T-helper 17 cell (primary cell): Measurements from ENCODE around the gene SDK1. TPM values are rescaled to one million over a fixed set of nuclear protein-coding genes. Genes with fewer than 3 reads are reported as not detected.

Source experiments
- ATAC-seq: fragments of 150-1000 bp; cut with Tn5 transposase; 2 replicates; pipeline ENCODE4 v1.10.0; 2021; ENCODE audit warnings: mild to moderate bottlenecking, moderate library complexity
- DNase-seq, 3 donors: peaks; one replicate each; pipeline versions ENCODE4 v3.0.0 to v3.0.0-alpha.2; 2020 to 2021
- H3K9me3 ChIP-seq: one replicate; pipeline ENCODE4 v1.7.0; 2013; ENCODE audit warnings: low read length, mild to moderate bottlenecking; ENCODE audit not compliant: control insufficient read depth, poor library complexity, severe bottlenecking
- H3K27ac Mint-ChIP-seq: one replicate; pipeline ENCODE4 v1.8.0; 2022; ENCODE audit warnings: mild to moderate bottlenecking, moderate library complexity, mixed read lengths
- H3K27me3 Mint-ChIP-seq: one replicate; pipeline ENCODE4 v1.8.0; 2022; ENCODE audit warnings: mixed read lengths
- H3K36me3 Mint-ChIP-seq: one replicate; pipeline ENCODE4 v1.8.0; 2022; ENCODE audit warnings: low read depth, mixed read lengths
- H3K4me1 Mint-ChIP-seq: one replicate; pipeline ENCODE4 v1.8.0; 2022; ENCODE audit warnings: mild to moderate bottlenecking, mixed read lengths
- H3K4me3 Mint-ChIP-seq: one replicate; pipeline ENCODE4 v1.8.0; 2022; ENCODE audit warnings: mild to moderate bottlenecking, moderate library complexity, mixed read lengths
- total RNA-seq, 4 donors: library from RNA in 2 of 4; stranded (reverse) in 2 of 4; gene quantifications; one replicate each; pipeline ENCODE4 v1.2.3 and lab custom pipeline; 2022 to 2026

Gene SDK1
- total RNA-seq, 2 donors from 2014 or later = 0.12 to 0.13 TPM

DNA sequence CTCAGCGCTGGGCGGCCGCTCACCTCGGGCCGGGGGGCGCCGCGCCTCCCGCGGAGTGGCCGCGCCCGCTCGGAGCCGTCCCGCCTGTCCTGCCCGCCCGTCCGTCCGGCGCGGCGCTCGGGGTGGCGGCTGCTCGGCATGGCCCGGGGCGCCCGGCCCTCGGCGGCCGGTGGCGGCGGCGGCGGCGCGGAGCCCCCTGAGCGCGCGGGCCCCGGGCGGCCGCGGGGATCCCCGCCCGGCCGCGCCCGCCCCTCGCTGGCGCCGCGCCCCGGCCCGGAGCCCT lies 338 bp downstream of the SDK1 start:
- Mint-ChIP-seq H3K27me3 (peaks cover 42% of the 10 kb centered on the region), H3K36me3 (no peaks in the 10 kb centered on the region), H3K27ac (no peak overlapping the region), H3K4me1 (peaks cover 6% of the 10 kb centered on the region), H3K4me3 (no peak overlapping the region)
- ATAC-seq (no peak), DNase-seq (no peak)
- no peaks in the 10 kb centered on the region for H3K9me3 ChIP-seq

DNA sequence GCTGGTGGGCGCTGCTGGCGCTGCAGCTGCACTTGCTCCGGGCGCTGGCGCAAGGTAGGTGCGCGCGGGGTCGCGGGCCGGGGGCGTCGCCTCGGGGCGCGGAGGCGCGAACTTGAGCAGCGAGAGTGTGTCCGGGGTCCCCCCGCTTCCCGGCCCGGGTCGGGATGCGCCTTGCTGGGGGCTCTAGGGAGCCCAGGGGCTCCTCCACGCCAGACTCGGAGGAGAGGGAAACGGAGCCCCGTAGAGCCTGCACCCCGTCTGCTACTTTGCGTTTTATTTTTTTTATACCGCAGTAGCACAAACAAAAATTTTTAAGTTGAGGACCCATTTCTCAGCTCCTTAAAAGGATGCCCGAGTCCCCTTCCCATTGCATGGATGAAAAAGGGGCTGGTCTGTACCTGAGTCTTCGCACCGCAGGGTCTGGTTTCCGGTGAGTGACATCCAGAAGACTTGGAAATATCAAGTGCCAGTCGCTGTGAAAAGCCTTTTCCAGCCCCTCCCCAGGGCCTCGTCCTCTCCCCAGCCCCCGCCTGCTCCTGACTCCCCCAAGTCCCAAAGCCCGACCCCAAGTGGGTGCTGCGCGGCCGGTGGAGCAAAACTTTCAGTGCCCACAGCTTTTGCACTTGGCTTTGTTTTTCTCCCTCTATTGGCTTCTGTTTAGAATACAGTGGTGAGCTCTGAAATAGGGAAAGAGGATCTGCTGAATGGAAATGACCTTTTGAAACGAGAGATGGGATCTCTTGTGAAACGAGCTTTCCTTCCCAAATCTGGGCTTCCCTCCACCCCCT lies 973 bp downstream of the SDK1 start:
- H3K4me1 Mint-ChIP-seq = peaks cover 6% of the 10 kb centered on the region
- H3K27me3 Mint-ChIP-seq = peaks cover 46% of the 10 kb centered on the region
- peak overlapping the region; percentile 77 for H3K27ac Mint-ChIP-seq
- ATAC-seq (no peak), DNase-seq (no peak)
- H3K36me3 Mint-ChIP-seq = no peaks in the 10 kb centered on the region
- H3K4me3 Mint-ChIP-seq = peak overlapping the region; percentile 91
- H3K9me3 ChIP-seq = no peaks in the 10 kb centered on the region

DNA sequence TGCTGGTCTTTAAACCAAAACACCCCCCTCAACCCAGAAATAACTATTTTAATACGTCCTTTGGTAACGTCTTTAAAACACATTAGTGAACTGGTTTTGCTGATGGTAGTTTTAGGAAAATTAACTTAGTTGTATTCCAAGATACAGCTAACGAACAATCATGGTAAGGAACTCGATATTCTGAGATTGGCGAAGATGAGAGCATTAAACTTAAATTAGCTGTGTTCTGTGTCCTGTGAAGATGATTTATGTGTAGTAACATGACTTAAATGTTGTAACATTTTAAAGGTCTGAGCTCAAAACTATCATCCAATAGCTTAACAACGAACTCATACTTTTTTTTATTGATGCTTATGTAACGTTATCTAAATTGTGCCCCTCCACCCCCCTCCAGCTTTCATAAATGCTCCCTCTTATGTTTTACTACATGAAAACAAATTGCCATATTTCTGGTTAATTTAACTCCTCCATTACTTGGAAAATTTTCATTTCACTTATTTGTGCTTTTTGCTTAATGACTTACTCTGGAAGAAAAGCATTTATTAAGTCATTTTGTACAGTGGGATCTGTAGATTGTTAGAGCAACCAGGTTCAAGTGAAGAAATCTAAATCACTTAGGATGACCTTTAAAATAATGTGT lies 1.7 kb downstream of the SDK1 start:
- H3K9me3 ChIP-seq = no peaks in the 10 kb centered on the region
- Mint-ChIP-seq H3K4me3 (peak overlapping the region; percentile 91), H3K27me3 (peaks cover 49% of the 10 kb centered on the region), H3K27ac (peak overlapping the region; percentile 77), H3K4me1 (peaks cover 6% of the 10 kb centered on the region), H3K36me3 (no peaks in the 10 kb centered on the region)
- DNase-seq (no peak), ATAC-seq (no peak)

DNA sequence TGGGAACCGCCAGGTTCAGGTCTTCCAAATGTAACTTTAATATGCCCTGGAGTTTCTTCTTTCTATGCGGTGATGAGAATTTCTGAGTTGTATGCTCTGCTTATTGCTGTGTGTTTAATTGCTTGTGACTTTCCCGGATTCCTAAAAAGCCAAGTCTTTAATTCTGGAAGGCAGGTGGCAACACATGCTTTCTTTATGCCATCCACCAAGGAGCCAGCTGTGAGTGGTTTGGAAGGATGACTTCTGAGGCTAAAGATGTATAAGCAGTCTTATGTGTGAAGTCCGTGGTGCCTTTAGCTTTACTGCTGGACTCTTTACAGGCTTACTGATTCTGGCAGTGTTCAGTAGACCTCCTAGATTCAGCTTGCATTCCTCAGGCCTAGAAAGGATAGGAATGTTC lies 3.1 kb downstream of the SDK1 start:
- H3K9me3 ChIP-seq = no peaks in the 10 kb centered on the region
- Mint-ChIP-seq H3K27ac (no peak overlapping the region), H3K4me3 (no peak overlapping the region), H3K4me1 (peaks cover 6% of the 10 kb centered on the region), H3K36me3 (no peaks in the 10 kb centered on the region), H3K27me3 (peaks cover 57% of the 10 kb centered on the region)
- no peak for ATAC-seq
- DNase-seq = no peak

DNA sequence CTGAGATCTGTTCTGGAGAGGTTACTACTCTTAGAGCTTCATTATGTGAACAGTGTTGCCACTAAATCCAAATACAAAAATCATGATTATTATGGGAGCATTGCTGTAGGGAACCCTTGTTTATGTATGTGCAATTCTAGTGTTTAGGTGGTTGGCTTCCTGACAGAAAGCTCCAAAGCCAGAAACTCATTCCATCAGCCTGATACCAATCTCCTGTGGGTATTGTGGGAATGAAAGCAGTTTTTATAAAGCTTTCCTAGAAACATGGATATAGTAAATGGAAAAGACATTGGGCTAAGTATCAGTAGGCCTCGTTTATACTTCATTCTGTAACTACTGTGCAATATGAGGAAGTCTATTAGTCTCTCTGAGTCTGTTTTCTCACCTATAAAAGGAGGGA lies 6.4 kb downstream of the SDK1 start:
- Mint-ChIP-seq H3K27me3 (peaks cover 76% of the 10 kb centered on the region), H3K36me3 (no peaks in the 10 kb centered on the region)
- ATAC-seq = no peak

DNA sequence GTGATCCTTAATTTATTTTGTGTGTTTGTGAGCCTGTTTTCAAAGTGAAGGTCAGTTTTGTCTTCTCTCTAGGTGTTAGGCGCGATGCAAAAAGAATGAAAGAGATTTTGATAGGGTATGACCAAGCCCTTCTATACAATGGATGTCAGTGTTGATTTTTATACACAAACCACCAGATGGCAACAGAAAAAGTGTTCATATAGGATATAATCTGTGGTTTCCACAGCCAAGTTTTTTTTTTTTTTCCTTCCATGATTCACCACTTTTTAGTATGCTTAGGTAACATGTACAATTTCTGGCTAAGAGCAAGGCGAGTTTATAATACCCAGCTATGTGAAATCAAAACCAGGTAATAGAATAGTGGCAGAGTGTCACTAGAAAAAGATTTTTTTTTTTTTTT lies 8.1 kb downstream of the SDK1 start:
- H3K9me3 ChIP-seq = no peaks in the 10 kb centered on the region
- H3K27ac Mint-ChIP-seq = no peak overlapping the region
- peaks cover 79% of the 10 kb centered on the region for H3K27me3 Mint-ChIP-seq
- H3K36me3 Mint-ChIP-seq = no peaks in the 10 kb centered on the region
- H3K4me3 Mint-ChIP-seq = no peak overlapping the region
- no peaks in the 10 kb centered on the region for H3K4me1 Mint-ChIP-seq
- DNase-seq = no peak
- no peak for ATAC-seq

More for the DNA sequence above, 6.4 kb downstream of the SDK1 start:
- H3K4me1 Mint-ChIP-seq = peaks cover 2% of the 10 kb centered on the region
- H3K4me3 Mint-ChIP-seq = no peak overlapping the region
- no peak overlapping the region for H3K27ac Mint-ChIP-seq
- no peak for DNase-seq
- no peaks in the 10 kb centered on the region for H3K9me3 ChIP-seq

DNA sequence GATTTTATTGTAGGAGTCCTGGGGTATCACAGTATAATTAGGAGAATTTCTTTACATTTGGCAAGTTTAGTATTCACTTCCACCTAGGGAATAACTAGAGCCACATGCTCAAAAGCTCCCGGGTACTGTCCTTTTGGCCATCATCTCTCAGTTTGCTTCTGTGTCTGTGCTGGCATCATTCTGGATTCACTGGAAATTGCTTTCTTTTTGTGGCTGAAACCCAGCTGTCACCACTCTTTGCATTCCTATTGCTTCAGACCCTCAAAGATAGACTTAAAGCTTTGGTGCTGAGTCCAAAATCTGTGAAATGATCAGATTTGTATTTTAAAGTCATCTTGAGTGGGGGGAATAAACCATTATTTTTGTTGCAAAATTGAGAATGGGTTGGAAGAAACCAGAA lies 8.9 kb downstream of the SDK1 start:
- H3K36me3 Mint-ChIP-seq = no peaks in the 10 kb centered on the region
- H3K27me3 Mint-ChIP-seq = peaks cover 80% of the 10 kb centered on the region
- no peaks in the 10 kb centered on the region for H3K9me3 ChIP-seq
- ATAC-seq (no peak), DNase-seq (no peak)
- no peaks in the 10 kb centered on the region for H3K4me1 Mint-ChIP-seq
- no peak overlapping the region for H3K4me3 Mint-ChIP-seq
- no peak overlapping the region for H3K27ac Mint-ChIP-seq

DNA sequence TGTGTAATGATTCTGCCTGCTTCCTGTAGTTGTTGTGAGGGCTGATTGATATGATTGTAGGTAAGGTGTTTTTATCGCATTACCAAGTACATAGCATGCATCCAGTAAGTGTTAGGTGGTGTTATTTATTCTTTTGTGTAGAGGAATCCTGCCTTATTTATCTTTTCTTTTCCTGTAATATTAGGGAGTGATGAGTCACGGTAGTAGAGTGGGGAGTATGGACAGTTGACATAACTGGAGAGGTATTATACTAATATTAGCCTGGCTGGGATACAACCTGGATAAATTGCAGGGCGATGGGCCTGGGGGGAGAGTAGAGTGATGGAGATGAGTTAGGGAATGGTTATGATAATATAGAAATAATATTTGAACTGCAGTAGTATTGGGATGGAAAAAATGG lies 9.8 kb downstream of the SDK1 start:
- ATAC-seq (no peak), DNase-seq (no peak)
- no peak overlapping the region for H3K27ac Mint-ChIP-seq
- no peak overlapping the region for H3K4me3 Mint-ChIP-seq
- H3K4me1 Mint-ChIP-seq = no peaks in the 10 kb centered on the region
- H3K9me3 ChIP-seq = no peaks in the 10 kb centered on the region
- H3K36me3 Mint-ChIP-seq = no peaks in the 10 kb centered on the region
- peaks cover 71% of the 10 kb centered on the region for H3K27me3 Mint-ChIP-seq

DNA sequence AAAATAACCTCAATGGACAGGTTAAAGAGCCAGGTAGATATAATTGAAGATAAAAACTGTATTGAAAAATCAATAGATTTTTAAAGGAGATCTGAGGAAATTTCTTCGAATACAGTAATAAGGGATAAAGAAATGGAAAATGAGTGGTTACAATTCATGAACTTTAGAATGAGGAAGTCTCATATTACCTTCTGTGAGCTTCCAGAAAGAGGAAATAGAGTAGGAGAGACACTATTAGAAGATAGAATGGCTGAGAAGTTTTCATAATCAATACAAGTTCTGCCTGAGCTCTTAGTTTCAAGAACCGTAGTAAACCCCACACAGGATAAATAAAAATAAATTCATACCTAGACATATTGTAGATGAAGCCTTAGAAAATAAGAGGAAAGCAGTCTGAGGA lies 11.5 kb downstream of the SDK1 start:
- DNase-seq = no peak
- H3K27ac Mint-ChIP-seq = no peak overlapping the region
- peaks cover 3% of the 10 kb centered on the region for H3K36me3 Mint-ChIP-seq
- no peaks in the 10 kb centered on the region for H3K9me3 ChIP-seq
- H3K4me1 Mint-ChIP-seq = no peaks in the 10 kb centered on the region
- peaks cover 65% of the 10 kb centered on the region for H3K27me3 Mint-ChIP-seq
- no peak overlapping the region for H3K4me3 Mint-ChIP-seq
- no peak for ATAC-seq

DNA sequence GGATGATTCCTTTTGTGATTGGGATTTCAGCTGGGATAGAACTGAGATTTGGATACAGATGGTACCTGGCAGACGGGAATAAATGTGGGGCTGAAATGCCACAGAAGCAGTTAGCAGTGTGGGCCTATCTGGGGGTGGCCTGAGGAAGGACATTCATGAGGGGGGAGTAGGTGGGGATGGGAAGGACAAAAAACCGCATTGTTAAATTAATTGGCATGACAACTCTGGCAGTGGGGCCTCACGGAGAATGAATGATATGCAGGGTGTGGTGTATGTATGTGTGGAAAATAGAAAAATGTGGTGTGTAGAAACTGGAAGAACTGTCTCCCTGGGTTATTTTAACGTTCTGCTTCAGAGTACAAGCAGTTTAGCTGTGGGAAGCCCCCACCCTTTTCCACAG lies 17.8 kb downstream of the SDK1 start:
- ATAC-seq (no peak), DNase-seq (no peak)
- no peaks in the 10 kb centered on the region for H3K9me3 ChIP-seq
- no peak overlapping the region for H3K27ac Mint-ChIP-seq
- peaks cover 3% of the 10 kb centered on the region for H3K36me3 Mint-ChIP-seq
- H3K4me3 Mint-ChIP-seq = no peak overlapping the region
- peaks cover 32% of the 10 kb centered on the region for H3K27me3 Mint-ChIP-seq
- no peaks in the 10 kb centered on the region for H3K4me1 Mint-ChIP-seq

DNA sequence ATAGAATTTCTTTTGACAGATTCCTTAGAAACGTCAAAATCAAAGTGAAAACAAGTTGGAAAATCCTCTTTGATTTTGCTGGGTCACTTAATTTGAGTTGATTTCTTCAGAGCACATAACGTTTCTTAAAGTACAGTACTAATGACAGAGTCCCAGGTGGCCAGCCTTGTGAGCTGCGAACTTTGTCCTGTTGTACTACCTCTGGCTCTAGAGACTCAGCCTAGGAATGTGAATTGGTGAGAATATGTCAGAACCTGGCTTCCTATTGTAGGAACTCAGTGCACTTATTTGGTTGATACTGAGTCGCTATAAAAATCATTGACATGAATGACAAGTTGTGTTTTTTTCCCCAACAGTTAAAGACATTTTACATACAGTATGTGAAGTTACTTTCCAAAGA lies 20.2 kb downstream of the SDK1 start:
- H3K4me1 Mint-ChIP-seq = no peaks in the 10 kb centered on the region
- no peak overlapping the region for H3K27ac Mint-ChIP-seq
- DNase-seq = no peak
- peaks cover 3% of the 10 kb centered on the region for H3K36me3 Mint-ChIP-seq
- peaks cover 26% of the 10 kb centered on the region for H3K27me3 Mint-ChIP-seq
- no peak overlapping the region for H3K4me3 Mint-ChIP-seq
- no peak for ATAC-seq
- no peaks in the 10 kb centered on the region for H3K9me3 ChIP-seq

DNA sequence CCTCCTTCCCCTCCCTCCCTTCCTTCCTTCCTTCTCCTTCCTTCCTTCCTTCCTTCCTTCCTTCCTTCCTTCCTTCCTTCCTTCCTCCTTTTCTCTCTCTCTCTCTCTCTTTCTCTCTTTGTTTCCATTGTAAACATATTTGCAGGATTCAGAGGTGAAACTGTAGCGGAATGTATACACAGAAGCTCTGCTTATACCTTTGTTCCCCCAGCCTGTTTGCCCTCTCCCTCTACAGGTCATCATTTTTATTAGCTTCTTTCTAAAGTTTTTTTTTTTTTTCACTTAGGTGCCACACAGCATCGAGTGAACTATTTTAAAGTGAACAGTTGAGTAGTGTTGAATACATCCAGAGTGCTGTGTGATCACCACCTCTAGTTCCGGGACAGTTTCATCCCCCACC lies 20.7 kb downstream of the SDK1 start:
- no peaks in the 10 kb centered on the region for H3K4me1 Mint-ChIP-seq
- no peak overlapping the region for H3K4me3 Mint-ChIP-seq
- peaks cover 27% of the 10 kb centered on the region for H3K27me3 Mint-ChIP-seq

DNA sequence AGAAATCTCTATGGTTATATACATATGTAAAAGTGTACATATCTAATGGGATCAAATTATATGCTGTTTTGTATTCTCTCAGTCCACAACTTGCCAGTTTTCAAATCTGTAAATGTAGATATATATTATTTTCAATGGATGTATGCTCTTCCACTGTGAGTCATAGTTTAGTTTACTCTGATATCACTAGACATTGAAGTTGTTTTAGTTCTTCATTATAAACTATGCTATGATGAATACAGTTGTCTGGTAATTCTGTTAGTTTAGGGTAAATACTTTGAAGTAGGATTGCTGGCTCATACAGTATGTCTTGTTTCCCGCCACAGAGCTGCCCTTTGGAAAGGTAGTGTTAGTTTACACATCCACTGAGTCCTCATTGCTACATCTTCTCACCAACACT lies 25.2 kb downstream of the SDK1 start:
- ATAC-seq (no peak), DNase-seq (no peak)
- Mint-ChIP-seq H3K27ac (no peak overlapping the region), H3K4me3 (no peak overlapping the region), H3K4me1 (no peaks in the 10 kb centered on the region), H3K27me3 (peaks cover 29% of the 10 kb centered on the region), H3K36me3 (no peaks in the 10 kb centered on the region)
- H3K9me3 ChIP-seq = no peaks in the 10 kb centered on the region

More for the DNA sequence above, 20.7 kb downstream of the SDK1 start:
- no peaks in the 10 kb centered on the region for H3K9me3 ChIP-seq
- ATAC-seq (no peak), DNase-seq (no peak)
- Mint-ChIP-seq H3K36me3 (peaks cover 3% of the 10 kb centered on the region), H3K27ac (no peak overlapping the region)

DNA sequence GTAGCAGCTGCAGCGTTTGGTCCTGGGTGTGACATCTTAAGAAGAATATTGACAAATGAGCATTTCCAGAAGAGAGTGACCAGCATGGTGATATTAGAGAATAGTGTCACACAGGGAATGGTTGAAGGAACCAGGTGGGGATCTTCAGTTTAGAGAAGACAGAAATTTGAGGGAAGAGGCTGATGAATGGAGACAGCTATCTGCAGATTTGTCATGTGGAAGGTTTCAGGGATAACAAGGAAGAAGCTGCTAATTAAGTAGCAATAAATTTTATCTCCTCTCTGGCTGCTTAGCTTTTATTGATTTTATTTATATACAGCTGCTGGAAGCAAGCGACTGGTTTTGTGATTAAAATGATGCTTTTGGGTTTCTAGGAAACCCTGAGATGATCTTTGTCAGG lies 26.0 kb downstream of the SDK1 start:
- Mint-ChIP-seq H3K4me3 (no peak overlapping the region), H3K27me3 (peaks cover 30% of the 10 kb centered on the region), H3K36me3 (no peaks in the 10 kb centered on the region), H3K4me1 (no peaks in the 10 kb centered on the region), H3K27ac (no peak overlapping the region)
- DNase-seq (no peak), ATAC-seq (no peak)
- H3K9me3 ChIP-seq = no peaks in the 10 kb centered on the region
